Measurements from ENCODE around the gene SLC43A3.

SLC43A3 gene

GRCh38 chr11:57464539-57465181 is 37.7 kb upstream of the SLC43A3 start:
- no peak for DNase-seq (ENCODE audit: low read depth, low spot score)
- no peak for TF ChIP-seq CTCF (IDR thresholded peaks at IDR 0.05; ENCODE audit: low read depth, low read length)
- H3K4me3 ChIP-seq (ENCODE audit: low read depth, low read length), result no peak overlapping the region
- in situ Hi-C loops (cut with HindIII; ENCODE audit: low sequenced_read_pairs), result no loop called here

DNA sequence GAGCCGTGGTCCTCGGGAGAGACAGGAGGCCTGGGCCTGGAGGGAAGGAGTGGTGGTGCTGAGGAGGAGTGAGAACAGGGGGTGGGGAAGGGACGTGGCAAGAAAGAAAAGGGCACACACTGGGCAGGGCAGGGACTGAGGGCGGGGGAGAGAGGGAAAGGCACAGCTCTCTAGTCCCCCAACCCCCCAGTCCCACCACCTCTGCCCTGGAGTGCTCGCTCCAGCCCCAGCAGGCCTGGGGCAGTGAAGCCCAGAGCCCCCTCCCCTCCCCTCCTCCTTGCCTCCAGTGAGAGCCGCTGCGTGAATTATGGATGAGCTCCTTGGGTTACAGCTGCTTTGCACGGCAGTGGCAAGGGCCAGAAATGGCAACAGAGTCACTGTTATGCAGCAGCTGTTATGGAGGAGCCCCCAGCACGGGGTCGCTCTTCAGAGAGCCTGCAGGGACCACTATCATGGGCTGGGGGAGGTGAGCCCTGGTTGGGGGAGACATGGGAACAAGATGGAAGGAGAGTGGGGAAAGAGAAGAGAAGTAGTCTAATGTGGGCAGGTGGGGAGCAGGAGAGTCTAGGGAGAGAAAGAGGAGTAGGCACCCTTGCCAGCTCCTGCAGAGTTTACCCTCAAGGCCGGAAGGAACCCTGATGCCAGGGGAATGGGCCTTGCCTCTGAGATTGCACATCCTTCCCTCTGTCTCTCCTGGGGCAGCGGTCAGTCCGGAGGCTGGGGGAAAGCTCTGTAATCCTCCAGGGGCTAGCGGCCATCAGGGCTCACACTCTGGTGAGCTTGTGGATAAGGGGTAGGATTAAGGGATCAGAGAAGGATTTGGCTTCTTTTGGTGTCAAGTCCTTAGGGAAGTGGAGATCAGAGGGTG is 37.0 kb upstream of the SLC43A3 start:
- H3K4me3 ChIP-seq (ENCODE audit: low read depth, low read length), result no peak overlapping the region
- no peak for DNase-seq (ENCODE audit: low read depth, low spot score)
- in situ Hi-C loops (cut with HindIII; ENCODE audit: low sequenced_read_pairs), result no loop called here
- TF ChIP-seq CTCF (IDR thresholded peaks at IDR 0.05; ENCODE audit: low read depth, low read length), result no peak

- no peak for DNase-seq (ENCODE audit: low read depth, low spot score)
- H3K4me3 ChIP-seq (ENCODE audit: low read depth, low read length), result no peak overlapping the region
- in situ Hi-C loops (cut with HindIII; ENCODE audit: low sequenced_read_pairs), result no loop called here
- no peak for TF ChIP-seq CTCF (IDR thresholded peaks at IDR 0.05; ENCODE audit: low read depth, low read length)
Observed at GRCh38 chr11:57462597-57462996, 35.7 kb upstream of the SLC43A3 start.

GRCh38 chr11:57461841-57462489 is 35.0 kb upstream of the SLC43A3 start:
- DNase-seq (ENCODE audit: low read depth, low spot score), result no peak
- no peak overlapping the region for H3K4me3 ChIP-seq (ENCODE audit: low read depth, low read length)
- no peak for TF ChIP-seq CTCF (IDR thresholded peaks at IDR 0.05; ENCODE audit: low read depth, low read length)
- in situ Hi-C loops (cut with HindIII; ENCODE audit: low sequenced_read_pairs), result no loop called here

GRCh38 chr11:57460758-57461749 is 34.1 kb upstream of the SLC43A3 start:
- no peak for DNase-seq (ENCODE audit: low read depth, low spot score)
- peak overlapping the region; percentile 13 for H3K4me3 ChIP-seq (ENCODE audit: low read depth, low read length)
- no peak for TF ChIP-seq CTCF (IDR thresholded peaks at IDR 0.05; ENCODE audit: low read depth, low read length)
- in situ Hi-C loops (cut with HindIII; ENCODE audit: low sequenced_read_pairs), result no loop called here

Measured in astrocyte of the spinal cord (primary cell).